ENCODE results near the gene SLC35F3.

DNA sequence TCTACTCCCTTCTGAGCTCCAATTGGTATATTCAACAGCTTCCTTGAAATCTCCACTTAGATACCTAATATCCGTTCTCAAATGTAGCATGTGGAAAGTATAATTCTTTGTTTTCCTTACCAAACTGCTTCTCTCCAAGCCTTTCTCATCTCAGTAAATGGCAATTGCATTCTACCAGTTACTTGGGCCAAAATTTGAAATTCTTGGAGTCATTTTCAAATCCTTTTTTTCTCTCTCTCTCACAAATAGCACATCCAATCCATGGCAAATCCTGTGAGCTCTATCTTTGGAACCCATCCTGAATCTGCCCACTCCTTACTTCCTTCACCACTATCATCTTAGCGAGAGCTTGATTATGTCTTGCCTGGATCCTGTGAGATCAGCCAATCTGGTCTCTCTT is 39.3 kb upstream of the SLC35F3 start:
- TF ChIP-seq RFX5 (IDR thresholded peaks at IDR 0.05; ENCODE audit: low read length) (no peak), SMC3 (IDR thresholded peaks at IDR 0.05; ENCODE audit: low read depth, low read length) (no peak), NRF1 (IDR thresholded peaks at IDR 0.05; ENCODE audit: low read depth, low read length) (no peak), TAF1 (IDR thresholded peaks at IDR 0.05; ENCODE audit: borderline replicate concordance, low read depth, low read length) (no peak), FOXJ3 (CRISPR knock-in tag; IDR thresholded peaks at IDR 0.05) (no peak), MXI1 (IDR thresholded peaks at IDR 0.05; ENCODE audit: low read depth, low read length) (no peak), IRF3 (IDR thresholded peaks at IDR 0.05; ENCODE audit: low read depth, low read length) (no peak)
- TF ChIP-seq, protein P1, sequence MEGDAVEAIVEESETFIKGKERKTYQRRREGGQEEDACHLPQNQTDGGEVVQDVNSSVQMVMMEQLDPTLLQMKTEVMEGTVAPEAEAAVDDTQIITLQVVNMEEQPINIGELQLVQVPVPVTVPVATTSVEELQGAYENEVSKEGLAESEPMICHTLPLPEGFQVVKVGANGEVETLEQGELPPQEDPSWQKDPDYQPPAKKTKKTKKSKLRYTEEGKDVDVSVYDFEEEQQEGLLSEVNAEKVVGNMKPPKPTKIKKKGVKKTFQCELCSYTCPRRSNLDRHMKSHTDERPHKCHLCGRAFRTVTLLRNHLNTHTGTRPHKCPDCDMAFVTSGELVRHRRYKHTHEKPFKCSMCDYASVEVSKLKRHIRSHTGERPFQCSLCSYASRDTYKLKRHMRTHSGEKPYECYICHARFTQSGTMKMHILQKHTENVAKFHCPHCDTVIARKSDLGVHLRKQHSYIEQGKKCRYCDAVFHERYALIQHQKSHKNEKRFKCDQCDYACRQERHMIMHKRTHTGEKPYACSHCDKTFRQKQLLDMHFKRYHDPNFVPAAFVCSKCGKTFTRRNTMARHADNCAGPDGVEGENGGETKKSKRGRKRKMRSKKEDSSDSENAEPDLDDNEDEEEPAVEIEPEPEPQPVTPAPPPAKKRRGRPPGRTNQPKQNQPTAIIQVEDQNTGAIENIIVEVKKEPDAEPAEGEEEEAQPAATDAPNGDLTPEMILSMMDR (IDR thresholded peaks at IDR 0.05) = no peak

All from SK-N-SH (cell line).